GM12878 (cell line): ENCODE data around the gene CDC20B. TPM values are rescaled to one million over a fixed set of nuclear protein-coding genes. Genes with fewer than 3 reads are reported as not detected.

ENCODE experiments used
- microRNA counts: library from miRNA; unstranded; fragments of <30 nt; microRNA quantifications from one replicate; lab custom pipeline; 2016
- microRNA-seq: library from miRNA; unstranded; fragments of <30 nt; microRNA quantifications from one replicate; pipeline ENCODE4, GENCODE V29; 2018
- polyA plus RNA-seq, 11 experiments: library from polyadenylated mRNA; depleted of rRNA in 4 of 11; unstranded in 6 of 11; stranded (reverse) in 5 of 11; fragments of >200 nt; fragmentation: Nextera tagmentation in 4 of 11; fragmentation: Illumina TruSeq in 1 of 11; extraction: Ambion mirVana in 4 of 11; extraction: Trizol in 1 of 11; gene quantifications; 1 replicate in 1 of 11; 2 replicates in 10 of 11; pipeline versions ENCODE4 v1.2.1 to v1.2.3, GENCODE V29; 2011 to 2016; ENCODE audit warnings: inconsistent platforms in 2 of 11, missing spikeins in 2 of 11, low read depth in 1 of 11
- small RNA-seq: library from RNA; depleted of rRNA; stranded (forward); fragments of <200 nt; gene quantifications from one replicate; pipeline ENCODE3, GENCODE V24; 2014
- total RNA-seq, 4 experiments: library from RNA; depleted of rRNA in 3 of 4; stranded (reverse); fragments of >200 nt in 3 of 4; fragmentation: Illumina TruSeq in 1 of 4; extraction: Trizol in 1 of 4; gene quantifications; 2 replicates each; pipeline versions ENCODE4 v1.2.1 to v1.2.3, GENCODE V29; 2013 to 2021

Gene CDC20B
- total and polyA plus RNA-seq, 10 of the 15 experiments (the other 5 are each of a cell fraction or from before 2014, with no cell fraction given) = 0.05 to 0.11 TPM; not detected in 8

MicroRNAs encoded within 50 kb of the gene (microRNA counts, 767-probe panel; counts per million panel counts)
- microRNA hsa-miR-449a (lab: Ali Mortazavi, UCI) = 1,125 counts per million, percentile 35 among the panel's probes with 10 or more counts
- microRNA hsa-miR-449b-5p (lab: Ali Mortazavi, UCI) = 1,125 counts per million, percentile 35 among the panel's probes with 10 or more counts
- microRNA hsa-miR-449c-5p (lab: Ali Mortazavi, UCI) = 516 counts per million, percentile 8 among the panel's probes with 10 or more counts

Small RNA genes within 50 kb of the gene (microRNA-seq; reads per million reads assigned to microRNA genes)
- gene MIR449A = 26.4 reads per million, percentile 61 among the genes with 10 or more reads in this experiment
- 1.1 reads per million for gene MIR449B
- not detected for gene MIR449C

Small RNA genes within 50 kb of the gene (small RNA-seq; reads per million reads assigned to genes)
- gene MIR449A = 0.43 reads per million, percentile 5 among the genes with 10 or more reads in this experiment
- not detected for gene MIR449B
- 0.86 reads per million, percentile 26 among the genes with 10 or more reads in this experiment for gene MIR449C

Other genes starting within 250 kb of the CDC20B start
Only the 7 nearest of the 8 such genes appear.
- gene GZMK, start 148.9 kb downstream of the CDC20B start, total RNA-seq (2014; rRNA removed) = not detected in 2 replicates
- not detected in 2 replicates for gene GZMK, start 148.9 kb downstream of the CDC20B start, total RNA-seq (2014; rRNA removed; fragmentation: Illumina TruSeq; extraction: Trizol)
- not detected in 2 replicates for gene GZMK, start 148.9 kb downstream of the CDC20B start, total RNA-seq (2021)
- gene GZMK, start 148.9 kb downstream of the CDC20B start, polyA plus RNA-seq (2011; rRNA removed) = 0.72 and 1.5 TPM in 2 replicates
- gene GZMK, start 148.9 kb downstream of the CDC20B start, polyA plus RNA-seq (2014; fragmentation: Illumina TruSeq; extraction: Trizol) = not detected in 2 replicates
- not detected for gene GZMK, start 148.9 kb downstream of the CDC20B start, polyA plus RNA-seq (2014; fragmentation: Nextera tagmentation; extraction: Ambion mirVana)
- gene GZMK, start 148.9 kb downstream of the CDC20B start, polyA plus RNA-seq (2014; rRNA removed) = not detected in 2 replicates
- gene GZMK, start 148.9 kb downstream of the CDC20B start, polyA plus RNA-seq (2016; fragmentation: Nextera tagmentation; extraction: Ambion mirVana) = not detected
- not detected in 2 replicates for gene GZMA, start 70.5 kb downstream of the CDC20B start, total RNA-seq (2014; rRNA removed)
- gene GZMA, start 70.5 kb downstream of the CDC20B start, total RNA-seq (2014; rRNA removed; fragmentation: Illumina TruSeq; extraction: Trizol) = not detected in 2 replicates
- not detected in 2 replicates for gene GZMA, start 70.5 kb downstream of the CDC20B start, total RNA-seq (2021)
- 0.18 and 0.20 TPM in 2 replicates for gene GZMA, start 70.5 kb downstream of the CDC20B start, polyA plus RNA-seq (2011; rRNA removed)
- not detected in 2 replicates for gene GZMA, start 70.5 kb downstream of the CDC20B start, polyA plus RNA-seq (2014; fragmentation: Illumina TruSeq; extraction: Trizol)
- not detected for gene GZMA, start 70.5 kb downstream of the CDC20B start, polyA plus RNA-seq (2014; fragmentation: Nextera tagmentation; extraction: Ambion mirVana)
- gene GZMA, start 70.5 kb downstream of the CDC20B start, polyA plus RNA-seq (2014; rRNA removed) = not detected in 2 replicates
- not detected for gene GZMA, start 70.5 kb downstream of the CDC20B start, polyA plus RNA-seq (2016; fragmentation: Nextera tagmentation; extraction: Ambion mirVana)
- gene GPX8, start 13.0 kb downstream of the CDC20B start, total RNA-seq (2014; rRNA removed) = not detected in 2 replicates
- not detected in 2 replicates for gene GPX8, start 13.0 kb downstream of the CDC20B start, total RNA-seq (2014; rRNA removed; fragmentation: Illumina TruSeq; extraction: Trizol)
- not detected in 2 replicates for gene GPX8, start 13.0 kb downstream of the CDC20B start, total RNA-seq (2021)
- not detected in 2 replicates for gene GPX8, start 13.0 kb downstream of the CDC20B start, polyA plus RNA-seq (2011; rRNA removed)
- not detected in 2 replicates for gene GPX8, start 13.0 kb downstream of the CDC20B start, polyA plus RNA-seq (2014; fragmentation: Illumina TruSeq; extraction: Trizol)
- not detected for gene GPX8, start 13.0 kb downstream of the CDC20B start, polyA plus RNA-seq (2014; fragmentation: Nextera tagmentation; extraction: Ambion mirVana)
- not detected in 2 replicates for gene GPX8, start 13.0 kb downstream of the CDC20B start, polyA plus RNA-seq (2014; rRNA removed)
- under 1 TPM in 1 of 2 experiments, not detected in 1; 0.11 TPM for gene GPX8, start 13.0 kb downstream of the CDC20B start, polyA plus RNA-seq (2016; fragmentation: Nextera tagmentation; extraction: Ambion mirVana)
- gene MCIDAS, start 54.1 kb upstream of the CDC20B start, total RNA-seq (2014; rRNA removed) = not detected in 2 replicates
- not detected in 2 replicates for gene MCIDAS, start 54.1 kb upstream of the CDC20B start, total RNA-seq (2014; rRNA removed; fragmentation: Illumina TruSeq; extraction: Trizol)
- gene MCIDAS, start 54.1 kb upstream of the CDC20B start, total RNA-seq (2021) = not detected in 2 replicates
- not detected in 2 replicates for gene MCIDAS, start 54.1 kb upstream of the CDC20B start, polyA plus RNA-seq (2011; rRNA removed)
- gene MCIDAS, start 54.1 kb upstream of the CDC20B start, polyA plus RNA-seq (2014; fragmentation: Illumina TruSeq; extraction: Trizol) = not detected in 2 replicates
- not detected for gene MCIDAS, start 54.1 kb upstream of the CDC20B start, polyA plus RNA-seq (2014; fragmentation: Nextera tagmentation; extraction: Ambion mirVana)
- not detected in 2 replicates for gene MCIDAS, start 54.1 kb upstream of the CDC20B start, polyA plus RNA-seq (2014; rRNA removed)
- gene MCIDAS, start 54.1 kb upstream of the CDC20B start, polyA plus RNA-seq (2016; fragmentation: Nextera tagmentation; extraction: Ambion mirVana) = not detected
- gene CCNO, start 60.4 kb upstream of the CDC20B start, total RNA-seq (2014; rRNA removed) = not detected in 2 replicates
- gene CCNO, start 60.4 kb upstream of the CDC20B start, total RNA-seq (2014; rRNA removed; fragmentation: Illumina TruSeq; extraction: Trizol) = not detected in 2 replicates
- gene CCNO, start 60.4 kb upstream of the CDC20B start, total RNA-seq (2021) = not detected in 2 replicates
- not detected in 2 replicates for gene CCNO, start 60.4 kb upstream of the CDC20B start, polyA plus RNA-seq (2011; rRNA removed)
- not detected in 2 replicates for gene CCNO, start 60.4 kb upstream of the CDC20B start, polyA plus RNA-seq (2014; fragmentation: Illumina TruSeq; extraction: Trizol)
- not detected for gene CCNO, start 60.4 kb upstream of the CDC20B start, polyA plus RNA-seq (2014; fragmentation: Nextera tagmentation; extraction: Ambion mirVana)
- 0.05 TPM in 1 of 2 replicates, not detected in the other for gene CCNO, start 60.4 kb upstream of the CDC20B start, polyA plus RNA-seq (2014; rRNA removed)
- gene CCNO, start 60.4 kb upstream of the CDC20B start, polyA plus RNA-seq (2016; fragmentation: Nextera tagmentation; extraction: Ambion mirVana) = not detected
- gene DHX29, start 134.5 kb upstream of the CDC20B start, total RNA-seq (2014; rRNA removed) = 16.7 and 20.1 TPM in 2 replicates
- 23.1 and 25.9 TPM in 2 replicates for gene DHX29, start 134.5 kb upstream of the CDC20B start, total RNA-seq (2014; rRNA removed; fragmentation: Illumina TruSeq; extraction: Trizol)
- 17.0 and 17.7 TPM in 2 replicates for gene DHX29, start 134.5 kb upstream of the CDC20B start, total RNA-seq (2021)
- 5.3 and 7.9 TPM in 2 replicates for gene DHX29, start 134.5 kb upstream of the CDC20B start, polyA plus RNA-seq (2011; rRNA removed)
- 23.2 and 27.3 TPM in 2 replicates for gene DHX29, start 134.5 kb upstream of the CDC20B start, polyA plus RNA-seq (2014; fragmentation: Illumina TruSeq; extraction: Trizol)
- gene DHX29, start 134.5 kb upstream of the CDC20B start, polyA plus RNA-seq (2014; fragmentation: Nextera tagmentation; extraction: Ambion mirVana) = 1 to 10 TPM; 5.8 to 9.5 TPM
- 9.6 and 10.6 TPM in 2 replicates for gene DHX29, start 134.5 kb upstream of the CDC20B start, polyA plus RNA-seq (2014; rRNA removed)
- gene DHX29, start 134.5 kb upstream of the CDC20B start, polyA plus RNA-seq (2016; fragmentation: Nextera tagmentation; extraction: Ambion mirVana) = 10 to 100 TPM; 39.6 to 49.1 TPM
- 43.0 and 75.1 TPM in 2 replicates for gene MTREX, start 134.8 kb upstream of the CDC20B start, total RNA-seq (2014; rRNA removed)
- gene MTREX, start 134.8 kb upstream of the CDC20B start, total RNA-seq (2014; rRNA removed; fragmentation: Illumina TruSeq; extraction: Trizol) = 102 TPM in 2 replicates
- gene MTREX, start 134.8 kb upstream of the CDC20B start, total RNA-seq (2021) = 66.2 and 74.0 TPM in 2 replicates
- 62.9 and 139 TPM in 2 replicates for gene MTREX, start 134.8 kb upstream of the CDC20B start, polyA plus RNA-seq (2011; rRNA removed)
- gene MTREX, start 134.8 kb upstream of the CDC20B start, polyA plus RNA-seq (2014; fragmentation: Illumina TruSeq; extraction: Trizol) = 67.9 and 68.9 TPM in 2 replicates
- gene MTREX, start 134.8 kb upstream of the CDC20B start, polyA plus RNA-seq (2014; fragmentation: Nextera tagmentation; extraction: Ambion mirVana) = 10 to 100 TPM; 20.1 to 26.1 TPM
- gene MTREX, start 134.8 kb upstream of the CDC20B start, polyA plus RNA-seq (2014; rRNA removed) = 38.8 and 51.3 TPM in 2 replicates
- gene MTREX, start 134.8 kb upstream of the CDC20B start, polyA plus RNA-seq (2016; fragmentation: Nextera tagmentation; extraction: Ambion mirVana) = 10 to 100 TPM; 38.7 to 46.6 TPM